Measurements from ENCODE around the gene ZNF683. TPM values are rescaled to one million over a fixed set of nuclear protein-coding genes. Genes with fewer than 3 reads are reported as not detected.
"Not testable (repeated sequence)": the region's sequence is repeated elsewhere in the genome, so short reads cannot be mapped to it uniquely, and the experiment has no call there.

The ZNF683 gene
- not detected for total RNA-seq
- 0.19 TPM for polyA plus RNA-seq

- not testable (repeated sequence) for H3K27ac ChIP-seq (ENCODE audit: low read depth); DNase-seq (ENCODE audit: extremely low spot score)
- 78% methylated on average over 3 of the region's 3 CpGs for WGBS
These were observed at the start of gene ZNF683 for GRCh38 chr1:26372611-26373010. Gene ZNF683 (minus strand): TSS chr1:26372750. CDS start chr1:26368571, 4,179 bp downstream.

GRCh38 chr1:26419494-26419893 lies 46.9 kb upstream of the ZNF683 start:
- H3K36me3 ChIP-seq (ENCODE audit: insufficient read depth), result no peaks in the 10 kb centered on the region
- 66% methylated on average over 2 of the region's 2 CpGs for WGBS
- no peak for DNase-seq (ENCODE audit: extremely low spot score)
- no peak overlapping the region for H3K27ac ChIP-seq (ENCODE audit: low read depth)
- H3K4me1 ChIP-seq (ENCODE audit: insufficient read depth), result no peaks in the 10 kb centered on the region
- no peak overlapping the region for H3K4me3 ChIP-seq (ENCODE audit: low read depth, low read length)

More at GRCh38 chr1:26372611-26373010, at the start of gene ZNF683:
- H3K4me1 ChIP-seq (ENCODE audit: insufficient read depth); H3K4me3 ChIP-seq (ENCODE audit: low read depth, low read length); H3K36me3 ChIP-seq (ENCODE audit: insufficient read depth): not testable (repeated sequence)

GRCh38 chr1:26418865-26419349 lies 46.4 kb upstream of the ZNF683 start:
- 20% methylated on average over 5 of the region's 5 CpGs for WGBS
- Histone ChIP-seq H3K4me3 (ENCODE audit: low read depth, low read length) (no peak overlapping the region), H3K4me1 (ENCODE audit: insufficient read depth) (no peaks in the 10 kb centered on the region), H3K36me3 (ENCODE audit: insufficient read depth) (no peaks in the 10 kb centered on the region), H3K27ac (ENCODE audit: low read depth) (no peak overlapping the region)
- no peak for DNase-seq (ENCODE audit: extremely low spot score)

GRCh38 chr1:26417111-26417759 lies 44.7 kb upstream of the ZNF683 start:
- H3K4me3 ChIP-seq (ENCODE audit: low read depth, low read length), result no peak overlapping the region
- WGBS, result 19% methylated on average over 9 of the region's 9 CpGs
- no peak overlapping the region for H3K27ac ChIP-seq (ENCODE audit: low read depth)
- peak; percentile 7 for DNase-seq (ENCODE audit: extremely low spot score)
- no peaks in the 10 kb centered on the region for H3K4me1 ChIP-seq (ENCODE audit: insufficient read depth)
- no peaks in the 10 kb centered on the region for H3K36me3 ChIP-seq (ENCODE audit: insufficient read depth)

- no peak overlapping the region for H3K27ac ChIP-seq (ENCODE audit: low read depth)
- no peaks in the 10 kb centered on the region for H3K36me3 ChIP-seq (ENCODE audit: insufficient read depth)
- DNase-seq (ENCODE audit: extremely low spot score), result no peak
- no peaks in the 10 kb centered on the region for H3K4me1 ChIP-seq (ENCODE audit: insufficient read depth)
- WGBS, result 2% methylated on average over 1 of the region's 1 CpG
- no peak overlapping the region for H3K4me3 ChIP-seq (ENCODE audit: low read depth, low read length)
These were observed 40.5 kb upstream of the ZNF683 start for GRCh38 chr1:26413031-26413430.

GRCh38 chr1:26412180-26412840 lies 39.8 kb upstream of the ZNF683 start:
- no peaks in the 10 kb centered on the region for H3K4me1 ChIP-seq (ENCODE audit: insufficient read depth)
- no peaks in the 10 kb centered on the region for H3K36me3 ChIP-seq (ENCODE audit: insufficient read depth)
- no peak overlapping the region for H3K27ac ChIP-seq (ENCODE audit: low read depth)
- no peak for DNase-seq (ENCODE audit: extremely low spot score)
- H3K4me3 ChIP-seq (ENCODE audit: low read depth, low read length), result no peak overlapping the region
- 12% methylated on average over 9 of the region's 9 CpGs for WGBS

- no peak overlapping the region for H3K4me3 ChIP-seq (ENCODE audit: low read depth, low read length)
- H3K36me3 ChIP-seq (ENCODE audit: insufficient read depth), result no peaks in the 10 kb centered on the region
- no peak overlapping the region for H3K27ac ChIP-seq (ENCODE audit: low read depth)
- DNase-seq (ENCODE audit: extremely low spot score), result no peak
- H3K4me1 ChIP-seq (ENCODE audit: insufficient read depth), result no peaks in the 10 kb centered on the region
- 9% methylated on average over 20 of the region's 20 CpGs for WGBS
These were observed 39.1 kb upstream of the ZNF683 start for GRCh38 chr1:26411624-26412074.

GRCh38 chr1:26410706-26411623 lies 38.4 kb upstream of the ZNF683 start, which contains the start of gene LIN28A:
Gene LIN28A (plus strand): TSS chr1:26410817. CDS start chr1:26410892, 75 bp downstream.
- Histone ChIP-seq H3K27ac (ENCODE audit: low read depth) (no peak within 1 kb of the TSS), H3K4me1 (ENCODE audit: insufficient read depth) (no peaks in the 10 kb centered on the region), H3K36me3 (ENCODE audit: insufficient read depth) (no peaks in the 10 kb centered on the region), H3K4me3 (ENCODE audit: low read depth, low read length) (no peak within 1 kb of the TSS)
- WGBS, result 2% methylated on average over 70 of the region's 70 CpGs
- DNase-seq (ENCODE audit: extremely low spot score), result no peak

- H3K36me3 ChIP-seq (ENCODE audit: insufficient read depth), result no peaks in the 10 kb centered on the region
- DNase-seq (ENCODE audit: extremely low spot score), result no peak
- WGBS, result 2% methylated on average over 16 of the region's 16 CpGs
These were observed 36.7 kb upstream of the ZNF683 start for GRCh38 chr1:26409191-26409807.

GRCh38 chr1:26408604-26409003 lies 36.1 kb upstream of the ZNF683 start:
- H3K27ac ChIP-seq (ENCODE audit: low read depth), result no peak overlapping the region
- H3K4me1 ChIP-seq (ENCODE audit: insufficient read depth), result no peaks in the 10 kb centered on the region
- H3K4me3 ChIP-seq (ENCODE audit: low read depth, low read length), result no peak overlapping the region
- under 1% methylated on average over 12 of the region's 12 CpGs for WGBS
- H3K36me3 ChIP-seq (ENCODE audit: insufficient read depth), result no peaks in the 10 kb centered on the region
- DNase-seq (ENCODE audit: extremely low spot score), result peak; percentile 62

More at GRCh38 chr1:26409191-26409807, 36.7 kb upstream of the ZNF683 start:
- H3K4me1 ChIP-seq (ENCODE audit: insufficient read depth), result no peaks in the 10 kb centered on the region
- H3K27ac ChIP-seq (ENCODE audit: low read depth), result no peak overlapping the region
- no peak overlapping the region for H3K4me3 ChIP-seq (ENCODE audit: low read depth, low read length)

GRCh38 chr1:26405281-26405915 lies 32.8 kb upstream of the ZNF683 start:
- H3K4me3 ChIP-seq (ENCODE audit: low read depth, low read length), result no peak overlapping the region
- H3K27ac ChIP-seq (ENCODE audit: low read depth), result no peak overlapping the region
- H3K36me3 ChIP-seq (ENCODE audit: insufficient read depth), result no peaks in the 10 kb centered on the region
- WGBS, result 66% methylated on average over 7 of the region's 7 CpGs
- DNase-seq (ENCODE audit: extremely low spot score), result no peak
- H3K4me1 ChIP-seq (ENCODE audit: insufficient read depth), result no peaks in the 10 kb centered on the region

- Histone ChIP-seq H3K4me3 (ENCODE audit: low read depth, low read length) (no peak overlapping the region), H3K4me1 (ENCODE audit: insufficient read depth) (no peaks in the 10 kb centered on the region), H3K27ac (ENCODE audit: low read depth) (no peak overlapping the region), H3K36me3 (ENCODE audit: insufficient read depth) (no peaks in the 10 kb centered on the region)
- WGBS, result 76% methylated on average over 2 of the region's 2 CpGs
- DNase-seq (ENCODE audit: extremely low spot score), result no peak
These were observed 32.1 kb upstream of the ZNF683 start for GRCh38 chr1:26404641-26405040.

GRCh38 chr1:26403656-26404055 lies 31.1 kb upstream of the ZNF683 start:
- no peaks in the 10 kb centered on the region for H3K4me1 ChIP-seq (ENCODE audit: insufficient read depth)
- H3K27ac ChIP-seq (ENCODE audit: low read depth), result no peak overlapping the region
- 21% methylated on average over 4 of the region's 4 CpGs for WGBS
- H3K36me3 ChIP-seq (ENCODE audit: insufficient read depth), result no peaks in the 10 kb centered on the region
- DNase-seq (ENCODE audit: extremely low spot score), result no peak
- H3K4me3 ChIP-seq (ENCODE audit: low read depth, low read length), result no peak overlapping the region

Data from urinary bladder (tissue), 4 donors.